ENCODE results near the gene PARN. TPM values are rescaled to one million over a fixed set of nuclear protein-coding genes. Genes with fewer than 3 reads are reported as not detected.

Gene PARN
- total and polyA plus RNA-seq, 9 of the 15 experiments (the other 6 are each of a cell fraction or from before 2014, with no cell fraction given): 9.6 to 51.3 (median 40.4) TPM

- Histone ChIP-seq H3K9ac (ENCODE audit: insufficient read depth in 1 of 2, low read depth in 2 of 2, low read length in 2 of 2) (peak overlapping the region in 1 of 2 experiments; percentile 62; a peak in 3 of 4 replicates), H3K4me1 (replicated peaks in 1 of 2; ENCODE audit: control insufficient read depth in 2 of 2, insufficient read depth in 2 of 2, low read length in 2 of 2) (peaks cover 7 to 38% of the 10 kb centered on the region in 2 experiments), H3K4me2 (ENCODE audit: insufficient read depth, low read length) (peak overlapping the region; percentile 79), H2AFZ (ENCODE audit: low read depth, low read length) (peak overlapping the region; percentile 91), H3K79me2 (ENCODE audit: control insufficient read depth, insufficient read depth, low read length) (peaks cover 14% of the 10 kb centered on the region; the same call in 1 of the 3 replicates), H3K27ac (ENCODE audit: extremely low read depth, low read depth, low read length) (peak overlapping the region; percentile 72), H3K27me3 (ENCODE audit: control insufficient read depth in 2 of 2, insufficient read depth in 2 of 2, low read length in 2 of 2) (no peaks in the 10 kb centered on the region), H3K36me3 (ENCODE audit: control insufficient read depth, insufficient read depth, low read length) (peaks cover 12% of the 10 kb centered on the region; the same call in 2 of the 3 replicates), H3K9me1 (ENCODE audit: control insufficient read depth, insufficient read depth, low read length) (no peaks in the 10 kb centered on the region), H4K20me1 (replicated peaks; ENCODE audit: control insufficient read depth, insufficient read depth, low read length) (no peaks in the 10 kb centered on the region), H3K4me3 (no peak overlapping the region), H3K9me3 (replicated peaks; ENCODE audit: control insufficient read depth, insufficient read depth, low read depth, low read length) (no peaks in the 10 kb centered on the region)
- DNase-seq (ENCODE audit: extremely low read depth in 1 of 4, low spot score in 3 of 4) (no peak), FAIRE-seq (no peak), ATAC-seq (no peak)
- intact Hi-C loops (cut with micrococcal nuclease) (no loop called here), in situ Hi-C loops (cut with MboI) (no loop called here)
- no TSS peak for BruUV-seq (replicated peaks)
- WGBS (ENCODE audit: insufficient coverage, low coverage, missing lambda C conversion rate): 81% methylated on average over 16 of the region's 16 CpGs
- ChIA-PET POLR2A (interaction anchor here (0.6 to 1.4 kb wide), 6 partner anchors 9 to 179 kb away, joined by 3 to 7 read pairs (median 3); no protein-coding TSS in a partner anchor), CTCF (ENCODE audit: low intra/inter-chr PET ratio) (no interaction called here)
- TF ChIP-seq ZNF121 (CRISPR knock-in tag; conservative IDR thresholded peaks at IDR 0.05) (peak; percentile 89), ZNF668 (CRISPR knock-in tag; IDR thresholded peaks at IDR 0.05) (no peak), NFYB (IDR thresholded peaks at IDR 0.05; ENCODE audit: extremely low read depth, insufficient read length) (no peak), NKRF (IDR thresholded peaks at IDR 0.05; ENCODE audit: borderline replicate concordance) (no peak), ZBTB40 (IDR thresholded peaks at IDR 0.05) (peak; percentile 13; the same call in 1 of the 2 replicates), ZBTB40 (CRISPR knock-in tag; IDR thresholded peaks at IDR 0.05) (no peak), ZNF347 (CRISPR knock-in tag; IDR thresholded peaks at IDR 0.05; ENCODE audit: low read depth) (no peak), RBM25 (IDR thresholded peaks at IDR 0.05; ENCODE audit: low read depth, low read length, severe bottlenecking) (peak; percentile 44), ZNF444 (CRISPR knock-in tag; IDR thresholded peaks at IDR 0.05) (no peak), SP1 (CRISPR knock-in tag; IDR thresholded peaks at IDR 0.05) (0 out of 2 replicates have a peak, but pooled peaks have one; percentile 31), ZKSCAN3 (CRISPR knock-in tag; IDR thresholded peaks at IDR 0.05) (no peak), MCM3 (IDR thresholded peaks at IDR 0.05) (no peak)
Observed at GRCh38 chr16:14485811-14486519, 144.1 kb downstream of the PARN start.

All from K562 (cell line).